Stomach smooth muscle (tissue), 2 donors: ENCODE results near the gene ANLN.

Source experiments
- H3K27ac ChIP-seq: one replicate; pipeline ENCODE4 v1.7.0; 2013; ENCODE audit warnings: mild to moderate bottlenecking, low read length, inconsistent platforms
- H3K27me3 ChIP-seq, 2 donors: one replicate each; pipeline ENCODE4 v1.7.0; 2013; ENCODE audit warnings: low read length in 2 of 2; ENCODE audit not compliant: insufficient read depth in 2 of 2, control insufficient read depth in 1 of 2
- H3K36me3 ChIP-seq, 2 donors: one replicate each; pipeline ENCODE4 v1.7.0; 2013; ENCODE audit warnings: low read length in 2 of 2; ENCODE audit not compliant: control insufficient read depth in 2 of 2, insufficient read depth in 2 of 2
- H3K4me1 ChIP-seq: one replicate; pipeline ENCODE4 v1.7.0; 2013; ENCODE audit warnings: low read length; ENCODE audit not compliant: control insufficient read depth, insufficient read depth
- H3K4me3 ChIP-seq, 2 donors: one replicate each; pipeline ENCODE4 v1.7.0; 2013; ENCODE audit warnings: low read length in 2 of 2
- H3K9ac ChIP-seq, 2 donors: one replicate each; pipeline ENCODE4 v1.7.0; 2013; ENCODE audit warnings: low read length in 2 of 2, mild to moderate bottlenecking in 1 of 2
- H3K9me3 ChIP-seq, 2 donors: one replicate each; pipeline ENCODE4 v1.7.0; 2013; ENCODE audit warnings: low read length in 2 of 2; ENCODE audit not compliant: control insufficient read depth in 2 of 2
- donor health status: healthy.
- donor health status: Pancreatic carcinoma.

Gene ANLN

DNA sequence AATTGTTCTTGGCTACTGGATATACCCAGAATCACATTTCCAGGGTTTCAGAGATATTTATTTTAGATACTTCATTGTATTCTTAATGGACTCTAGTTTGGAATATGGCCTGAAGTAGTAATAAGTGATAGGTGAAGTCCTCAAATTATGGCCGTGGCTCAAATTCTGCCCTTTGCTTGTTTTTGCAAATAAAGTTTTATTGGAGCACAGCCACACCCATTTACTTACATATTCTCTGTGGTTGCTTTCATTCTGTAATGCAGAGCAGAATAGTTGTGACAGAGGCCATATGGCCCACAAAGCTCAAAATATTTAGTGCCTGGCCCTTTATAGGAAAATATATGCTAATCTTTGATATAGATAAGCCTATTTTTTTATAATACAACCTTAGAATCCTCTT is 19.5 kb downstream of the ANLN start:
- Histone ChIP-seq H3K9me3 (no peaks in the 10 kb centered on the region), H3K27me3 (no peaks in the 10 kb centered on the region), H3K4me3 (no peak overlapping the region), H3K36me3 (no peaks in the 10 kb centered on the region), H3K27ac (no peak overlapping the region), H3K9ac (no peak overlapping the region), H3K4me1 (no peaks in the 10 kb centered on the region)

DNA sequence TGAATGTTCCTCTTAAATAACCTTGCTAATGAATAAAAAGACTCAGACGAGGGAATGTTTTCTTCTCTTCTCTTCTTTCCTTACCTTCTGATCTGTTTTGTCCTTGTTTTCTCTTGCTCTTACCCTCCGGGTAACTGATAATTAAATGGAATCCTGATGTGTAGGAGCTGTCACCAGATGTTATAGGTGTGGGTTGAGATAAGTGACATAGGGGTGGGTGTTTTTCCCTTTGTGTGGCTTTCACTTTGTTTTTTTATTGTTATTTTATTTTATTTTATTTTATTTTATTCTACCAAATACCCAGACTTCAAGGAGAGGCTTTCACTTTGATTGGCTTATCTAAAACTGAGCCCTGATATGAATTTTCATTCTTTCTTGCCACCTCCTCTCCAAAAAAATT is 25.5 kb downstream of the ANLN start:
- Histone ChIP-seq H3K9me3 (no peaks in the 10 kb centered on the region), H3K27me3 (no peaks in the 10 kb centered on the region), H3K27ac (no peak overlapping the region), H3K9ac (no peak overlapping the region), H3K4me3 (no peak overlapping the region), H3K4me1 (no peaks in the 10 kb centered on the region), H3K36me3 (no peaks in the 10 kb centered on the region)

DNA sequence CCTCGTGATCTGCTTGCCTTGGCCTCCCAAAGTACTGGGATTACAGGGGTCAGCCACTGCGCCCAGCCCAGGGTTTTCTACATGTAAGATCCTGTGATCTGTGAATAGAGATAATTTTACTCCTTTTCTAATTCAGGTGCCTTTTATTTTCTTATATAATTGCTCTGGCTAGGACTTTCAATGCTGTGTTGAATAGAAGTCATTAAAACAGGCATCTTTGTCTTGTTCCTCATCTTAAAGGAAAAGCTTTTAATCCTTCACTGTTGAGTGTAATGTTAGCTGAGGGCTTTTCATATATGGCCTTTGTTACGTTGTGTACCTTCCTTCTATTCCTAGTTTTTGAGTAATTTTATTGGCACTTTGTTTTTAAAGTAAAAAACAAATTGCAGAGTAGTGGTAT is 26.6 kb downstream of the ANLN start:
- Histone ChIP-seq H3K9ac (no peak overlapping the region), H3K36me3 (no peaks in the 10 kb centered on the region), H3K4me1 (no peaks in the 10 kb centered on the region), H3K27me3 (no peaks in the 10 kb centered on the region), H3K27ac (no peak overlapping the region), H3K9me3 (no peaks in the 10 kb centered on the region), H3K4me3 (no peak overlapping the region)

DNA sequence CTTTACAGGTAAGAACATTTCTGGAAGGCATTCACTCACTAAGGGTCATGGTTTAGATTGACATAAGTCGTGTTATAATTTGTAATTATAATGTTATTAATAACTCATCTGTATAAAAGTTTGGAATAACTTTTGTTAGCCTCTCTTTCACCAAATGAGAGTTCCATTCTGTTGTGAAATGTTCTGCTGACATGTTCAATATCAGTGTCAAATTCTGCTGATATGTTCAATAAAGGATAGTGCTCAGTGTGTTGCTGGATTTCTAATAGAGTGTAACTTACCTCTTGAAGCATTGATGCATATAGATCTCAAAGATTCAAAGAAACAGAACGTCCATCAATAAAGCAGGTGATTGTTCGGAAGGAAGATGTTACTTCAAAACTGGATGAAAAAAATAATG is 30.6 kb downstream of the ANLN start:
- H3K36me3 ChIP-seq: no peaks in the 10 kb centered on the region
- H3K9me3 ChIP-seq: no peaks in the 10 kb centered on the region
- no peak overlapping the region for H3K27ac ChIP-seq
- no peak overlapping the region for H3K4me3 ChIP-seq
- H3K4me1 ChIP-seq: no peaks in the 10 kb centered on the region
- no peak overlapping the region for H3K9ac ChIP-seq
- no peaks in the 10 kb centered on the region for H3K27me3 ChIP-seq

DNA sequence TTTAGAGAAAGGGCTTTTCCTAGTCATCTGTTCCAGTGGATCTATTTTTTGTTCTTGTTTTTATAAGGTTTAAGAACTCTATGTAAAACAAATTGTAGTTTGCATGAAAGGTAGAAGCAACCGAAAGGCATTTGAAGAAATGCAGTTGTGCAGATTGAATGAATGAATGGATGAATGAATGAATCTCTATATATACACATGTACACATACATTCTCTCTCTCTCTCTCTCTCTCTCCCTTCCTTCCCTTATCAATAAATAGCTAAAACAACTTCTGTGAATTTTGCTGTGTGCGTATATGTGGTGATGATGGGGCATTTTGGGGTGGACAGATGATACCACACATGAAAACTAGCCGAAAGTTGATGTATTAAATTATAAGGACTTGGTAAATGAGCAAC is 32.4 kb downstream of the ANLN start:
- no peak overlapping the region for H3K27ac ChIP-seq
- no peak overlapping the region for H3K4me3 ChIP-seq
- no peaks in the 10 kb centered on the region for H3K9me3 ChIP-seq
- H3K4me1 ChIP-seq: no peaks in the 10 kb centered on the region
- no peaks in the 10 kb centered on the region for H3K36me3 ChIP-seq
- H3K27me3 ChIP-seq: no peaks in the 10 kb centered on the region
- no peak overlapping the region for H3K9ac ChIP-seq

DNA sequence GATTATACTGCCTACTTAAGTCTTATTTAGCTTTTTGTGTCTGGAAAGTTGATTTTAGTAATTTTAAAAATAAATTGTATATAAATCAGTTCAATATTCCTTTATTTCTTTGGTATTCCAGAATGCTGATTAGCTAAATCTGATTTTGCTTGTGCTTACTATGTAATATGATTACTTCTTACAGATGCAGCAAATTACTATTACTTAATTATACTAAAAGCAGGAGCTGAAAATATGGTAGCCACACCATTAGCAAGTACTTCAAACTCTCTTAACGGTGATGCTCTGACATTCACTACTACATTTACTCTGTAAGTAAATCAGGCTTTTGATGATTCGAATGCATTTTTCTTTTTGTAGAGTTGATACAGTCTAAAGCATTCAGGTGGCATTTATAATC is 34.0 kb downstream of the ANLN start:
- no peaks in the 10 kb centered on the region for H3K4me1 ChIP-seq
- H3K4me3 ChIP-seq: no peak overlapping the region
- no peak overlapping the region for H3K27ac ChIP-seq
- H3K27me3 ChIP-seq: no peaks in the 10 kb centered on the region
- H3K9ac ChIP-seq: no peak overlapping the region
- H3K36me3 ChIP-seq: no peaks in the 10 kb centered on the region
- no peaks in the 10 kb centered on the region for H3K9me3 ChIP-seq

DNA sequence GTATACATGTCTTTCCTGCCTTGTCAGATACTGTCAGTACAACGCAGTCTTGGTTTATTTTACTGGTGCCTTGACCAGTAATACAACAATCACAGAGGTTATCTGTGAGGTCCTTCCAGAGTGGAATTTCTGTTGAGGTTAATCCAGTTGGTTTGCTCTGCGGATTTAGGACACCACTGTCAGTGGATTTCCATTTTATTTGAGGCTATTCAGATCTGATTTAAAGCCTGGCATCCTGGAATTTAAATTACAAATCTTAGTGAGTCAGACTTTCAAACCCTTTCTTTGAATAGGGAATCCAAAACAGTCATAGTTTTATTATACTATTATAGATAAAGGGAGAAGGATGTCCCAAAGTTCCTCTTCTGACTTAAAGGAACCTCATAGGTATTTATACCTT is 40.5 kb downstream of the ANLN start:
- no peaks in the 10 kb centered on the region for H3K4me1 ChIP-seq
- peaks cover 2 to 7% of the 10 kb centered on the region in 2 donors for H3K9me3 ChIP-seq
- H3K27me3 ChIP-seq: no peaks in the 10 kb centered on the region
- no peak overlapping the region for H3K27ac ChIP-seq
- H3K4me3 ChIP-seq: no peak overlapping the region
- H3K36me3 ChIP-seq: no peaks in the 10 kb centered on the region
- no peak overlapping the region for H3K9ac ChIP-seq

DNA sequence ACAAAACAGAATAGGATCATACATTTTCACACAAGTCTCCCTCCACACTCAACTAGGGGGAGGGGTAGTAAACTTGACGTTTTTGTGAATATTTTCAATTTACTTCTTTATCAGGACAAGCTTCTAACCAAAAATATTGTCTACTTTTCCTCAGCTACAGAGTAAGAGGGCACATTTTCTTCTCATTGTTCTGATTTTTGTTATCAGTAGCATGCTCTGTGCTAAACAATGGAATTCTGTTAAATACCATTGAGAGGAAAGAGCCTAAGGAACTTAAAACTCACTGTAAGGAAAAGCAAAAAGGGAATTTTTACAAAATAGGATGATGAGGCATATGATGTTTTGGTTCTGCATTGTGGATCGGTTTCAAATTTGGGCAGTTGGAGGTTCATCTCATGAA is 41.2 kb downstream of the ANLN start:
- Histone ChIP-seq H3K27ac (no peak overlapping the region), H3K9me3 (peaks cover 2 to 7% of the 10 kb centered on the region in 2 donors), H3K9ac (no peak overlapping the region), H3K4me3 (no peak overlapping the region), H3K27me3 (no peaks in the 10 kb centered on the region), H3K36me3 (no peaks in the 10 kb centered on the region), H3K4me1 (no peaks in the 10 kb centered on the region)

DNA sequence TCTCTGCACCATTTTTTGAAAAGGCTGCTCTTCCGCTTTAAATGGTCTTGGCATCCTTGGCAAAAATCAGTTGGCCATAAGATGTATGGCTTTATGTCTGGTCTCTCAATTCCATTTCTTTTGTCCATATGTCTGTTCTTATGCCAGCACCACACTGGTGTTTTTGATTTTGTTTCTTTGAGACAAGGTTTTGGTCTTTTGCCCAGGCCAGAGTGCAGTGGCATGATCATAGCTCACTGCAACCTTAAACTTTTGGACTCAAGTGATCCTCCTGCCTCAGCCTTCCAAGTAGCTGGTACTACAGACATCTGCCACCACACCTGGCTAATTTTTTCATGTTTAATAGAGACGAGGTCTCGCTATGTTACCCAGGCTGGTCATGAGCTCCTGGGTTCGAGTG is 48.5 kb downstream of the ANLN start:
- H3K4me1 ChIP-seq: no peaks in the 10 kb centered on the region
- no peak overlapping the region for H3K4me3 ChIP-seq
- no peaks in the 10 kb centered on the region for H3K36me3 ChIP-seq
- H3K27ac ChIP-seq: no peak overlapping the region
- H3K27me3 ChIP-seq: no peaks in the 10 kb centered on the region
- no peak overlapping the region for H3K9ac ChIP-seq
- H3K9me3 ChIP-seq: no peaks in the 10 kb centered on the region

DNA sequence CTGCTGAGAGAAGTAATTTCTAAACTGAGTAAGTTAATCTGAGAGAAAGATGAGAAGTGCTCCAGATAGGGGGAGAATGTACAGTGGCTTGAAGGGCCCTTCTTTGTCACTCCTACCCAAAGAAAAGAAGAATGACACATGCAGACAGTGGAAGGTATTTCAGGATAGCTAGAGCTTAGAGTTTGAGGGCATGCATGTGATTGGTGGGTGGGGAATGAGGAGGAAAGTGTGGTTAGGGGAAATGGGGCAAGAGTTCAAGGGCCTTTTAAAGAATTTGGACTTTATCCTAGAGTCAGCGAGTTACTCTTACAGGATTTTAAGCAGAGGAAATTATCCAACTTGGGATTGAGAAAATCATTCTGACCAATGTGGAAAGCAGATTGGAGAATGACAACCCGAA is 50.0 kb downstream of the ANLN start:
- Histone ChIP-seq H3K4me3 (no peak overlapping the region), H3K4me1 (no peaks in the 10 kb centered on the region), H3K9me3 (no peaks in the 10 kb centered on the region), H3K27me3 (no peaks in the 10 kb centered on the region), H3K36me3 (no peaks in the 10 kb centered on the region), H3K9ac (no peak overlapping the region), H3K27ac (no peak overlapping the region)

DNA sequence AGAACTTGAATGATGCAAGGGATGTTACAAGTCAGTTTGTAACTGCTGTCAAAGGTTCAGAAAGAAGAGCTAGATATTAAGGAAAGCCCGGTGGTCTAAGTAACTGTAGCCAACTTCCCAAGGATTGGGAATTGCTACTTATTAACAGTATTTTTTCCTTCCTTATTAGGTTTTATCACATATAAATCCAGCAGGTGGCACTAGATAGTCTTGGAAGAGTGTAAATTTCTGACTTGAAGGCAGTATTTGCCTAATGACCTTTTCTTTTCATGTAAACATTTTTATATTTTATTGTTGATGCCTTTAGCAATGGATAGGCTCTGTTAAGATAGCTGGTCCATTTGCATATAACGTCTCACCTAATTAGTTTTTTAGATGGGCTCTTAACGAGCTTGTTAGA is 51.2 kb downstream of the ANLN start:
- no peak overlapping the region for H3K9ac ChIP-seq
- no peaks in the 10 kb centered on the region for H3K4me1 ChIP-seq
- H3K36me3 ChIP-seq: no peaks in the 10 kb centered on the region
- no peaks in the 10 kb centered on the region for H3K9me3 ChIP-seq
- no peak overlapping the region for H3K27ac ChIP-seq
- no peaks in the 10 kb centered on the region for H3K27me3 ChIP-seq
- H3K4me3 ChIP-seq: no peak overlapping the region
